ENCODE measurements around the gene WNT3. TPM values are rescaled to one million over a fixed set of nuclear protein-coding genes. Genes with fewer than 3 reads are reported as not detected.

WNT3 gene
- total and polyA plus RNA-seq, 2 donors (not counting 3 experiments of a cell fraction or from before 2014, with no cell fraction given): 1.4 to 2.1 TPM

- Histone ChIP-seq H3K9ac (replicated peaks; ENCODE audit: extremely low read depth, insufficient read depth, low read length) (no peak overlapping the region), H4K20me1 (replicated peaks; ENCODE audit: control insufficient read depth, extremely low read depth, insufficient read depth, low read length) (no peaks in the 10 kb centered on the region), H3K9me3 (replicated peaks; ENCODE audit: control insufficient read depth, insufficient read depth, low read length) (no peaks in the 10 kb centered on the region), H3K4me2 (ENCODE audit: insufficient read depth, low read length) (no peak overlapping the region), H3K79me2 (ENCODE audit: control insufficient read depth, insufficient read depth, low read length) (no peaks in the 10 kb centered on the region), H3K27me3 (ENCODE audit: control insufficient read depth in 2 of 2, insufficient read depth in 2 of 2, low read length in 2 of 2) (no peaks in the 10 kb centered on the region), H2AFZ (ENCODE audit: low read depth, low read length) (no peak overlapping the region), H3K27ac (ENCODE audit: insufficient read depth, low read depth, low read length) (no peak overlapping the region), H3K4me1 (ENCODE audit: control insufficient read depth, extremely low read depth, insufficient read depth, low read length) (no peaks in the 10 kb centered on the region), H3K9me1 (replicated peaks; ENCODE audit: control insufficient read depth, extremely low read depth, insufficient read depth, low read length) (no peaks in the 10 kb centered on the region), H3K36me3 (ENCODE audit: control insufficient read depth in 2 of 2, extremely low read depth in 1 of 2, insufficient read depth in 2 of 2, low read length in 2 of 2) (no peaks in the 10 kb centered on the region), H3K4me3 (replicated peaks in 1 of 3; ENCODE audit: insufficient read depth in 1 of 3, low read depth in 1 of 3, low read length in 3 of 3) (no peak overlapping the region)
- TF ChIP-seq POLR2A (IDR thresholded peaks at IDR 0.05; ENCODE audit: low read depth, low read length): no peak
- FAIRE-seq (no peak), DNase-seq (ENCODE audit: low read depth, low spot score) (no peak)
- dilution Hi-C loops (cut with MboI; ENCODE audit: extremely low pct_ligation_motif_present, low sequenced_read_pairs) (no loop called here), intact Hi-C loops (cut with micrococcal nuclease) (no loop called here)
- CTCF ChIA-PET: interaction anchor here (0.8 kb wide), 1 partner anchor 21 kb away, joined by 3 read pairs; no protein-coding TSS in a partner anchor
- BruUV-seq (replicated peaks): no TSS peak
- POLR2A ChIA-PET: no interaction called here
Measured at GRCh38 chr17:46863383-46864121, 45.1 kb upstream of the WNT3 start.

- Histone ChIP-seq H3K4me1 (ENCODE audit: control insufficient read depth, extremely low read depth, insufficient read depth, low read length) (no peaks in the 10 kb centered on the region), H3K9ac (replicated peaks; ENCODE audit: extremely low read depth, insufficient read depth, low read length) (no peak overlapping the region), H3K9me3 (replicated peaks; ENCODE audit: control insufficient read depth, insufficient read depth, low read length) (no peaks in the 10 kb centered on the region), H3K9me1 (replicated peaks; ENCODE audit: control insufficient read depth, extremely low read depth, insufficient read depth, low read length) (no peaks in the 10 kb centered on the region), H3K4me2 (ENCODE audit: insufficient read depth, low read length) (no peak overlapping the region), H2AFZ (ENCODE audit: low read depth, low read length) (no peak overlapping the region), H3K79me2 (ENCODE audit: control insufficient read depth, insufficient read depth, low read length) (no peaks in the 10 kb centered on the region), H3K27ac (ENCODE audit: insufficient read depth, low read depth, low read length) (no peak overlapping the region), H4K20me1 (replicated peaks; ENCODE audit: control insufficient read depth, extremely low read depth, insufficient read depth, low read length) (no peaks in the 10 kb centered on the region), H3K27me3 (ENCODE audit: control insufficient read depth in 2 of 2, insufficient read depth in 2 of 2, low read length in 2 of 2) (no peaks in the 10 kb centered on the region), H3K4me3 (replicated peaks in 1 of 3; ENCODE audit: insufficient read depth in 1 of 3, low read depth in 1 of 3, low read length in 3 of 3) (no peak overlapping the region), H3K36me3 (ENCODE audit: control insufficient read depth in 2 of 2, extremely low read depth in 1 of 2, insufficient read depth in 2 of 2, low read length in 2 of 2) (no peaks in the 10 kb centered on the region)
- ChIA-PET CTCF (interaction anchor here (0.8 kb wide), 1 partner anchor 21 kb away, joined by 3 read pairs; no protein-coding TSS in a partner anchor), POLR2A (no interaction called here)
- TF ChIP-seq POLR2A (IDR thresholded peaks at IDR 0.05; ENCODE audit: low read depth, low read length): no peak
- no peak for TF ChIP-seq GATA2 (IDR thresholded peaks at IDR 0.05; ENCODE audit: insufficient read depth, insufficient read length, low read depth, low read length)
- TF ChIP-seq, protein P1, sequence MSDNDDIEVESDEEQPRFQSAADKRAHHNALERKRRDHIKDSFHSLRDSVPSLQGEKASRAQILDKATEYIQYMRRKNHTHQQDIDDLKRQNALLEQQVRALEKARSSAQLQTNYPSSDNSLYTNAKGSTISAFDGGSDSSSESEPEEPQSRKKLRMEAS (IDR thresholded peaks at IDR 0.05; ENCODE audit: insufficient read depth, insufficient read length): no peak
- TF ChIP-seq MYC (IDR thresholded peaks at IDR 0.05; ENCODE audit: low read depth, low read length): no peak
- dilution Hi-C loops (cut with MboI; ENCODE audit: extremely low pct_ligation_motif_present, low sequenced_read_pairs): no loop called here
- intact Hi-C loops (cut with micrococcal nuclease): no loop called here
- DNase-seq (ENCODE audit: low read depth, low spot score) (no peak), FAIRE-seq (no peak)
- no TSS peak for BruUV-seq (replicated peaks)
Measured at GRCh38 chr17:46862949-46863348, 44.5 kb upstream of the WNT3 start.

Measured in endothelial cell of umbilical vein (primary cell).